AG08396 (cell line): ENCODE measurements around the gene DMAP1.
"Not testable (repeated sequence)": the region's sequence is repeated elsewhere in the genome, so short reads cannot be mapped to it uniquely, and the experiment has no call there.

Experiments
- DNase-seq: peaks from one replicate; pipeline ENCODE4 v3.0.0; 2012; ENCODE audit warnings: low spot score, mixed read lengths

Gene DMAP1

DNA sequence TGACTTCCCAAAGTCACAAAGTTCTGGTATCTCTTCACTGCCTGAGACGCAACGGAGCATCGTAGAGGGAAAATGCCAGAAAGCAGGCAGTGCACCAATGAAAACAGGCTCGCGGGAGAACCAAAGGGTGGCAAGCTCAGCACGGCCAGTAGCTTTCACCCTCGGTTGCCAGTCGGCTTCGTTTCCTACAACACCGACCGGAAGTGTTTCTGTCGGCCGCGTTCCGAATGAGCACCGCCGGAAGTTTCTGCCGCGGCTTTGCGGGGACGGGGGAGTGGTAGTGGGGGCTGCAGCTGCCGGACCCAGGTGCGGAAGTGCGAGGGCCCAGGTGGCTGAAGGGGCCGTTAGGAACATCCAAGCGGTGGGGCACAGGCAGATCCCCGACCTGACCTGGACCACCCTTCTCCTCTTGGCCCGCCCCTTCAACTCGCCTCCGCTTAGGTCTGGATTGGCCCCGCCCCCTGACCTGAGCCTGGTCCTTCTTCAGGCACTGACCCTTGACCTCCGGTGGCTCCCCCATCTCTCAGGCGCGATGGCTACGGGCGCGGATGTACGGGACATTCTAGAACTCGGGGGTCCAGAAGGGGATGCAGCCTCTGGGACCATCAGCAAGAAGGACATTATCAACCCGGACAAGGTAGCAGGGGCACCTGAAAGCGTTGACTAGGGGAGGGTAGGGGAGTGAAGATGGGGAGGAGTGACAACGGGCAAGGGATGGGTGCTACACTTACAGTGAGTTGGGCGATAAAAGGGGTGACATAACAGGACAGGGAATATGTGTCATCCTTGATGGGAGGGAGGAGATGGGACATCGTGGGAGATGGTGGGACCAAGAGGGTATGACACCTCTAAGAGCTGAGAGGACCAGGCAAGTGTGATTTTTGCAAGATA, at the start of gene DMAP1:
TSS of gene DMAP1 (plus strand) at position 250 of the 891 bp plus-strand sequence. CDS start at position 533, 283 bp downstream.
- DNase-seq = peak; percentile 87

GRCh38 chr1:44168520-44169098, 44.7 kb upstream of the DMAP1 start:
- DNase-seq = no peak

GRCh38 chr1:44170281-44170823, 42.9 kb upstream of the DMAP1 start:
- DNase-seq = no peak

GRCh38 chr1:44174630-44175029, 38.6 kb upstream of the DMAP1 start:
- DNase-seq = no peak

DNA sequence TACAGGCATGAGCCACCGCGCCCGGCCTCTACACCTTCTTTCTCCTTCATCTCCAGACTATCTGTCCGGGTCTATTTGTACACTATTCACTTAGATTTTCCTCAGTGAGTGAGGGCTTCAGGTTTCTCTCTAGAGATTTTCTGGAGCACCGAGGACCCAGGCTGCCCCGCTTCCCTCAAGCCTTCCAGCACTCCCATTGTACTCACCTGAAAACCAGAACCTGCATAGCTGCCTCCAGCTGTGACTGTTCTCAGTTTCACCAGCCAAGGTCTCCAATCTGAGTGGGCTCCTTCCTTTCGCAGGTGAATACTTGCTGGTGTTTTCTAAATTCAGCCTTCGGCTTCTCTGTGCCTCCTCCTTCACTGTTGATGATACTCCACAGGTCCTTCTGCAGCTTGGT, 12.9 kb upstream of the DMAP1 start:
- no peak for DNase-seq

DNA sequence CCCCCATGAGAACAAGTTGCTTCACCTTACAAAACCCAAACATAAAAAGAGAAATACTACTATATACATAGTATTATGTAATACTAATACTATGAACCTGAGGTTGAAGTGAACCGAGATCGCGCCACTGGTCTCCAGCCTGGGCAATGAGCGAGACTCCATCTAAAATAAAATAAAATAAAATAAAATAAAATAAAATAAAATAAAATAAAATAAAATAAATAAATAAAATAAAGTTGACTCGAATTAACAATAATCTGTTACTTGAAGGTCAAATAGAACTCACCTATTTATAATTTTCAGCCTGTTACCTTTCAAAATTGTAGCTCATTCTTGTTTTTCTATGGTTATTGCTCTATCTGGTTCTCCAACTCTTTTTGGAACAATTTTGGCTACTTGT, 6.7 kb upstream of the DMAP1 start:
- DNase-seq = not testable (repeated sequence)

DNA sequence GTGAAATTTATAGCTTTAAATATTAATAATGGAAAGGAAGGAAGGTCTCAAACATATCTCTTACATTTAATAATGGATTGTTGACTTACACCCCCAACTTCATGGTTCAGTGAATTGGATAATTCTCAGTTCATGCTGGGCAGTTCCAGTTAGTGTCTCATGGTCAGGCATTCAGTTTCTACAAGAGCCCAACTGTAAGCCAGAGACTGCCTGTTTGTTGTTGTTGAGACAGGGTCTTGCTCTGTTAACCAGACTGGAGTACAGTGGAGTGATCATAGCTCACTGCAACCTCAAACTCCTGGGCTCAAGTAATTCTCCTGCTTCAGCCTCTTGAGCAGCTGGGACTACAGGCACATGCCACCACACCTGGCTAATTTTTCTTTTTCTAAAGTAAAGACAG, 5.0 kb upstream of the DMAP1 start:
- DNase-seq = no peak

- no peak for DNase-seq
Observed at GRCh38 chr1:44210595-44210994, 2.7 kb upstream of the DMAP1 start.

DNA sequence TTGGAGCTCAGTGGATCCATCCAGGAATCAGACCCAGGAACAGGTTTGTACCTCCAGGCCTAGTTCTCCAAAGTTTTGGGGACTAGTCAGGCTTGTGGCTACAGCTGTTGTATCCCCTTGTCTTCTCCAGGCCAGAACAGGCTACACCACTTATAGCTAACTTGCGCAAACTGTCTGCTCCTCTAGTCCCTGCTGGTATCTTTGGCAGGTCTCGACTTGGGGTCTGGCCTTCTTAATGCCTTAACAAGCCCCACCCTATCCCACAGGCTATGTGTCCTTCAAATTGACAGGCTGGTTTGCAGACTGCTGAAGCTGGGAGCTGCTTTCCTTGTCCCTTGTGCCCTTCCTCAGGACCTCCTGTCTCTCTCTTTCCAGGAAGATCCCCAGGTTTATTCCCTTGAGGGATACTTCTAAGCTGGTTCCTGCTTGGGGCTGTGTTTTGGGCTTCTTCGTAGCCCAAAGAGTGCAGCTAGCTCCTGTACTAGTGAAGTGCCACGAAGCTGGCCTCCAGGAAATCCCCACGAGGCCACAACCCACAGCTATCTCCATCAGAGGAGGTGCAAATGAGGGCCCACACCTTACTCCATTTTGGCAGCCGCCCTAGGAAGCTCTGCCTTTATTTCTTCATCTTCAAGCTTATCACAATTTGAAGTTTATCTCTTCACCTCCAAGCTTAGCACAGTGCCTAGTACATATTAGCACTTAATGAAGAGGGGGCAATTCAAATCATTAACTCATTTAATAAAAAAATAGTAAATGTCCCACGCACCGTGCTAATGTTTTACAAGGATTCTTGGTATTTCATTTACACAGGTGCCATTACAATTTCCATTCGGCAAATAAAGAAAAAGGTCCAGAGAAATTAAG, 683 bp upstream of the DMAP1 start:
- no peak for DNase-seq

DNA sequence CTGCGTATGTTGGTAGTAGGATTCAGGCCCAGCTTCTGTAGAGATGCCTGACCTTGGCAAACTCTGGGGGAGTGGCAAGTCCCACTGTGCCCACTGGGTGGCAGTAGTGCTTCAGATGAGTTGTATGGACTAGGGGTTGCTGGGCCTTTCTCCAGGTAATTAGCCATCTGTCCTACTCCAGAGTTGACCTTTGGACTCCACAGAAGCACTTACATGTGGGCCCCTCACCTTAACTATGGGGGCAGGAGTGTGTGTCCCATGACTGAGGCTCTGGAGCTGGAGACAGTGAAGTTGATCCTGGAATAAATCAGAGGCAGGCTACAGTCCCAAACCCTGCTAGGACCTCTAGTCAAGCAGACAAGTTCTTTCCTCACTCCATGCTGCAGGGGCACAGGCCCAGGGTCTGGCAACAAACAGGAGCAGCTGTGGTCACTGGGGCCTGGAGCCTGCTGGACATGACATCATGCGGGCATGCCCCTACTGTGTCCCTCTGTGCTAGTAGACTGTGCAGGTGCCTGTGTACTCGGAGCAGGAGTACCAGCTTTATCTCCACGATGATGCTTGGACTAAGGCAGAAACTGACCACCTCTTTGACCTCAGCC, 4.6 kb downstream of the DMAP1 start:
- peak; percentile 75 for DNase-seq

DNA sequence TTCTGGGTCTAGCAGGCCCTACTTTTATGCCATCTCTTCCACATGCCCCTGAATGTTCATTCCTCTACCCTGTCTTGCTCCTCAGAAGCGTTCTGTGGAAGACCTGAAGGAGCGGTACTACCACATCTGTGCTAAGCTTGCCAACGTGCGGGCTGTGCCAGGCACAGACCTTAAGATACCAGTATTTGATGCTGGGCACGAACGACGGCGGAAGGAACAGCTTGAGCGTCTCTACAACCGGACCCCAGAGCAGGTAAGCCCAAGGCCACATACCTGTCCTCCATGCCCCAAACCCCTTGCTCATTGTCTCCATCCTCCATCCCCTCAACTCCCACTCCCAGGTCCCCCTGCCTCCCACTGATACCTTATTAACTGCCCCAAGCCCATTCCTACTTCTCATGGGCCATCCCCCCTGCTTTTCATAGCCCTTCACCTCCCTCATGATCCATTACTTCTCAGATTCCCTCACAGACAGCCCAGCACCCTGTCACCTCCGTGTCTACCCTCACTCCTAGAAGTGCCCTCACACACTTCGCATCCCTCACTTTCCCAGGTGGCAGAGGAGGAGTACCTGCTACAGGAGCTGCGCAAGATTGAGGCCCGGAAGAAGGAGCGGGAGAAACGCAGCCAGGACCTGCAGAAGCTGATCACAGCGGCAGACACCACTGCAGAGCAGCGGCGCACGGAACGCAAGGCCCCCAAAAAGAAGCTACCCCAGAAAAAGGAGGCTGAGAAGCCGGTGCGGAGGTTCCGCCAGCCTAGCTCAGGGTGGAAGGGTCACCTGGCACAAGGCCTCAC, 5.4 kb downstream of the DMAP1 start:
- DNase-seq = no peak

DNA sequence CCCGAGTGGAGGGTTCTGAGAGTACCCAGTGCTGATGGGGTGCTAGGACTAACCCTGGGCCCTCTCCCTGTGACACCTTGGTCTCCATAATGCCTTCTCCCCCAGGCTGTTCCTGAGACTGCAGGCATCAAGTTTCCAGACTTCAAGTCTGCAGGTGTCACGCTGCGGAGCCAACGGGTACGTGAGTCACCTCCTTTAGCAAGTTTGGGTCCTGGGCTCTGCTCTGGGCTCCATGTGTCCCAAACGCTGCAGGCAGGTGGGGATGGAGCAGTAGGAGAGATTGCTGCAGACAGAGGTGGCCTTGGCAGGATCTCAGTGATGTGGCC, 6.0 kb downstream of the DMAP1 start:
- DNase-seq = no peak

GRCh38 chr1:44220001-44220751, 6.9 kb downstream of the DMAP1 start:
- peak; percentile 46 for DNase-seq

DNA sequence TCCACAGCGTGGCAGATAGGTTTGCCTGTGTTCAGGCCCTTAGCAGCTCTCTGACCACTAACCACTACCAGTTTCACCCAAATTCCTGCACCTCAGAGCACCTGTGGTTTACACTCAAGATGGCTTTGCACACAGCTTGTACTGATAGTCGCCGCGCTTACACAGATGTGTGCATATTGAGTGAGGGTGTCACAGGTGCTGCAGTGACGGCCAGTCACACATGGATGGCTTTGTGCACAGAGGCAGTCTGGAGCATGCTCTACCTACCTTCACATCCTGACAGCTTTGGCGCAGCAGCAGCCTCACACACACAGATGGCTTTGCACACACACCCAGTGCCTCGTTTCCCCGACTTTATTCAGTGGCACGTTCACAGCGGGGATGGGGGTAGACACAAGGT, 7.5 kb downstream of the DMAP1 start:
- DNase-seq = no peak

DNA sequence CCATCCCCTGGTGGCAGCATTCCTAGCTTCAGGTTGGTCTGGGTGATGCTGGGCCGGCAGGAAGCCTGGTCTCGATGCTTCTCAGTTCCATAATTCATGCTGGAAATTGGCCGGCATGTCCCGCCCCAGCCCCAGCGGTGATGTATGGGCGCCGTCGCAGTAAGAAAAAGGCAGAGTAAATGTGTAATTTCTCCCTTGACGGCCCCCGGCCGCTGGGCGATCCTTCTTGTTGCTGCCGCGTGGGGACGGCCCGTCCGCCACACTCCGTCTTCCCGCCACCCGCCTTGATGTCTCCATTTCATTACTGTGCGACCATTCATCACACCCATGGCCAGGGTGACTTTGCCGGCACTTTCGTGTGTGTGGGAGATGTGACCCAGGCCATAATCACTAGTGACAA, 8.5 kb downstream of the DMAP1 start:
- no peak for DNase-seq

DNA sequence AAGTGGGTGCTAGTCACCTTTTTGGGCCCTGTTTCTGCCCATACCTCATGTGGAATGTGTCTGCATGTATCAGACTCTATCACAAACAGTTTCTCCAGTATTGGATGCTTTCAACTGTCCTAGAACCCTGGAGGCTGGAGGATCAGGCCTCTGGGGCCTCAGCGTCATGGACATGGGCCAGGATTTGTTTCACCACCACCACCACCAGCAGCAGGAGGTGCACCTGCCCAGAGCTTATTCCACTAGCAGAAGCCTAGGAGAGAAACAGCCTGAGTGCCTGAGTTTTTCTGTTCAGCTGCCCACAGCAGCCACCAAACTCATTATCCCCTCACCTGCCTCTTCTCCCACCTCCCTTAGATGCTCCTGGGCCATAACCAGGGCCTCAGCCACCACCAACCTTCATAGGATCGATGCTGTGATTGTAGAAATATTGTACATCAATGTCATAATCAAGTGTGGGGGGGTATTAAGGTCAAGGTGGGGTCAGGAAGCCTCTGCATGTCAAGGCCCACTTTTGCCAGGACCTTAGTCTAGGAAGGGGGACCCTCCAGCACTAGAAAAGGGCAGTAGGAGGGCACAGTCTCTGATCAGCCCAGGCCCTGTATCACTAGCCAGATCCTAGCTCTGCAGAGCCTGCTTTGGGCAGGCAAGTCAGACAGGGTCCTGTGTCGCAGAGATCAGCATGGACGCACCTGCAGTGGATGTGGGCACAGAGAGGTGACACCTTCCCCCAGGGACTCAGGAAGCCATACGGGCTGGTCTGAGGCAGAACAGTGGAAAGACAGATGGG, 9.3 kb downstream of the DMAP1 start:
- DNase-seq = no peak

- no peak for DNase-seq
Observed at GRCh38 chr1:44223187-44223610, 9.9 kb downstream of the DMAP1 start.

- no peak for DNase-seq
Observed at GRCh38 chr1:44225761-44226160, 12.5 kb downstream of the DMAP1 start.

GRCh38 chr1:44227211-44227610, 13.9 kb downstream of the DMAP1 start:
- no peak for DNase-seq

DNA sequence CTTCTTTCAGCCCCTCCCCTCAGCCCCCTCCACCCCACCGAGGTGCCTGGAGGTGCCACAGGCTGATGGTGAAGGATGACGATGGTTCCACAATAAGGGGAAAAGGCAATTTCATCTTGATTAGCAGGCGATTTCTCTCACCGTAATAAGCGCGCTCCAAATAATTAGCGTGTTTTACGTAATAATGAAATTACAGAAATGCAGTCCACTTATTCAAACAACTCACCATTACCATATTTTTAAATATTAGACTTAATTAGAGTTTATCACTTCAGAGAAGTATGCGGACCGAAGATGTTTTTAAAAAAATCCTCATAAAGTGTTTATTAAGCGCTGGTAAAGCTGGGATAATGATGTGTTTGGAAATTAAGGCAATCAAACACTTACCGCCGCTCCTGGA, 14.9 kb downstream of the DMAP1 start:
- DNase-seq = no peak
